HG03575 (cell line): ENCODE data around the gene PSTPIP1.
A peak's percentile ranks its signal among the peaks of the same experiment; 100 is the strongest.

ENCODE experiments used
- ATAC-seq: cut with Tn5 transposase; IDR thresholded peaks from one replicate; pipeline ENCODE4 v1.9.1; 2021; ENCODE audit not compliant: unreplicated experiment, insufficient number of reproducible peaks, low FRiP score; ENCODE audit errors: extremely low read depth

The PSTPIP1 gene

GRCh38 chr15:77058468-77058867 lies 63.5 kb downstream of the PSTPIP1 start:
- no peak for ATAC-seq

GRCh38 chr15:77059786-77060361 lies 64.9 kb downstream of the PSTPIP1 start:
- no peak for ATAC-seq

GRCh38 chr15:77060546-77060945 lies 65.6 kb downstream of the PSTPIP1 start:
- ATAC-seq, result no peak

GRCh38 chr15:77063249-77063648 lies 68.3 kb downstream of the PSTPIP1 start:
- ATAC-seq, result no peak

GRCh38 chr15:77064063-77064462 lies 69.1 kb downstream of the PSTPIP1 start:
- ATAC-seq, result no peak

GRCh38 chr15:77064539-77065308 lies 69.8 kb downstream of the PSTPIP1 start:
- ATAC-seq, result no peak

- no peak for ATAC-seq
Measured at GRCh38 chr15:77066971-77067690, 72.2 kb downstream of the PSTPIP1 start.

- ATAC-seq, result no peak
Measured at GRCh38 chr15:77067691-77068367, 72.9 kb downstream of the PSTPIP1 start.

GRCh38 chr15:77068633-77069032 lies 73.7 kb downstream of the PSTPIP1 start:
- ATAC-seq, result no peak

GRCh38 chr15:77069521-77070121 lies 74.7 kb downstream of the PSTPIP1 start:
- ATAC-seq, result no peak

GRCh38 chr15:77070180-77070494 lies 75.2 kb downstream of the PSTPIP1 start:
- ATAC-seq, result no peak

- ATAC-seq, result peak; percentile 57
Measured at GRCh38 chr15:77070495-77071304, 75.8 kb downstream of the PSTPIP1 start, which contains the start of gene TSPAN3. Gene TSPAN3 (minus strand): TSS chr15:77071109. CDS start chr15:77070954, 155 bp downstream.

- ATAC-seq, result no peak
Measured at GRCh38 chr15:77071305-77072223, 76.6 kb downstream of the PSTPIP1 start.

GRCh38 chr15:77074350-77074749 lies 79.4 kb downstream of the PSTPIP1 start:
- no peak for ATAC-seq

- no peak for ATAC-seq
Measured at GRCh38 chr15:77075528-77075927, 80.6 kb downstream of the PSTPIP1 start.

GRCh38 chr15:77076323-77076915 lies 81.5 kb downstream of the PSTPIP1 start:
- no peak for ATAC-seq

GRCh38 chr15:77081971-77082370 lies 87.0 kb downstream of the PSTPIP1 start:
- ATAC-seq, result no peak
